ENCODE results near the gene SECISBP2L.

- TF ChIP-seq CTCF (conservative IDR thresholded peaks at IDR 0.05) (no peak), ZFX (IDR thresholded peaks at IDR 0.05) (no peak)
Observed at GRCh38 chr15:48945386-48945785, 100.9 kb downstream of the SECISBP2L start.
